Kidney tubule cell (primary cell): ENCODE measurements around the gene PURB.
"Not testable (repeated sequence)": the region's sequence is repeated elsewhere in the genome, so short reads cannot be mapped to it uniquely, and the experiment has no call there.

Experiments
- DNase-seq: peaks from one replicate; pipeline ENCODE4 v3.0.0-alpha.2; 2018; ENCODE audit warnings: low spot score

The PURB gene

GRCh38 chr7:44891372-44891771 is 6.0 kb upstream of the PURB start:
- no peak for DNase-seq

DNA sequence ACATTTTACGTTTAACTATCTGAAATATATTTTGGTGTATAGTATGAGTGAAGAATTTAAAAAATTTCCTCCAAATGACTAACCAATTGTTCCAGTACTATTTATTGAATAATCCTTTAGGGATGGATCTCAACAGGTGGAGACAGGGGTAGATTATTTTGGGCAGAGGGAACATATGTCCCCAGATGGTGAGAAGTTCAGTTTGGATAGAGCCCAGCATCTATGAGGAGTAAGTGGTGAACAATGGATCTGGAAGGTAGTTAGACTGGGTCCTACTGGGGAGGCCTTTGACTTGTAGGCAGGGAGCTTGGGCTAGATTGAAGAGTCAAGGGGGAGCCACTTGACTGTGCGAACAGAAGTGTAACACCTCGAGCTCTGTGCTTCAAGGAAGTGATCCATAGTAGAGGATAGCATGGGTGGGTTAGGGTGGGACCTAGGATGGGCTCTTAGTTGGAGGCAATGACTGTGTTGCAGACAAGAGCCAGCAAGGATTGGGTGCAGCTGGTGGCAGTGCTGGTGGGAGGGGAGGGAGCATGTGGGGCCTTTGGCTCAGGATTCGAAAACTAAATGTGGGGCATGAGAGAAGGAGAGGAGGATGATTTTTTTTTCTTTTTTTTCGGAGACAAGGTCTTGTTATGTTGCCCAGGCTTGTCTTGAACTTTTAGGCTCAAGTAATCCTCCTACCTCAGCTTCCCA is 3.9 kb upstream of the PURB start:
- DNase-seq = no peak

- DNase-seq = no peak
Measured at GRCh38 chr7:44887293-44887692, 2.0 kb upstream of the PURB start.

GRCh38 chr7:44884621-44885393 is 523 bp downstream of the PURB start:
- peak; percentile 51 for DNase-seq

DNA sequence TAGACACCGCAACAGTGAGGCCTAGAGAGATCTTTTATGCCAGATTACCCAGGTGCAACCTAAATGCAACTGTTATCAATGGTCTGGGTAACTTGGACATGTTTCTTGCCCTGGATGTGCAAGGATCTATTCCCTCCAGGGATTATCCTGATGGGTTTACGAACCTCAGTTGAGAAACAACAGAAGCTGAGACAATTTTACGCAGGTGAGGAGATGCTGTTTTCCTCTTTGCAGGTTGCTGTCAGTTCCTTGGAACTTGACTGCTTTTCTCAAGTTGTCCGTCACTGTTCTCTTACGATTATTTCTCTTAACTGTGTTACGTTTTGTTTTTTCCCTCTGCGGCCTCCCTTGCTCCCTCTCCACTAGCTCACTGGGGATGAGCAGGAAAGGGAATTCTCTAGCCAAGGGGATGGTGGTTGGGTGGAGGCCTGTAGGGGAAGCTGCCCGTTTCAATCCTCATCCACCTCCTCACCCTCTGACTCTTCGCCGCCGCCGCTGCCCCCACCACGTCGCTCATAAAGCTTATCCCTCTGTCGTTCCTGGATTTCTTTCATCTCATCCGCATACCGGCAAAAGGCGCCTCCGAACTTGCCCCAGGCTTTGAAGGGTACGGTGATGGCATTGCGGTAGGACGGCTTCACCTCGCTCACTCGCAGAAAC is 1.2 kb downstream of the PURB start:
- no peak for DNase-seq

DNA sequence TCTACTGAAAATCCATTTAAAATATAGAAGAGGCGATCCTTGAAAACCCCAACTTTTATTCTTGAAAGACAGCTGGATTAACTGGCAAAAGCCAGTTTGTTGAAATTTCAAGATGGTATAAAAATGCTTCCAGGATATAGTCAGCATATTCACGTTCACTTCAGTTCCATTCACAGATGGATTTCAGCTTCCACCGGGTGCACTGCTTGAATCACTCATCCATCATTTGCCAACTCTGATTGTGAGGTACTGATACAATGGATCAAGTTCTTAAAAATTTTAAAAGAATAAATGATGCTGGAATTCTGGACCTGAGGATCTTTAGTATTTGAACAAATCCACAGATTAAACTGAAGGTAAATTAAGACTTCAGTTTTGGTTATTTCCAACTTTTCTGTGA is 2.4 kb downstream of the PURB start:
- DNase-seq = no peak

GRCh38 chr7:44881610-44882009 is 3.7 kb downstream of the PURB start:
- DNase-seq = peak; percentile 24

DNA sequence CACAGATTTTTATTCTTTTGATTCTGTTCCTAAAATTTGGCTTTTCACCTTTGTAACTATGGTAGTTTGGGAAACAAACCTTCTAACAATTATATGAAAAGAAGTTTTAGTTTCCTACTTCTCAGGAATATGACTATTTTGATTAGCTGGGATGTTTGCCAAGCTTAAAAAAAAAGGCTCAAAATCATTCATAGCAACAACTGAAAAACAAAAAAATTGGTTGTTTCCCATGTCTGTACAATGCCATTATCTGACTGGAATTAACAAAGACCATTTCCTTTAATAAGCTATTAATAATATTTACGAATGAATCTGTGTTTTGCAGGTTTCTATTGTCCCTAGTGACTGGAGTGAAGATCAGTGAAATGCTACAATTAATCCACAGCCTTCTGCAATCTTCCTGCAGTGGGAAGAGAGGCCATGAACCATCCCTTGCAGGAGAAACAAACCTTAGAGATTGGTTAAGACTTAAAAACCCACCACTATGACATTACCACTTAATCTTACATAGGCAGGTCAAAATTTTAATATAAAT is 4.2 kb downstream of the PURB start:
- DNase-seq = no peak

- no peak for DNase-seq
Measured at GRCh38 chr7:44880317-44881018, 4.9 kb downstream of the PURB start.

- no peak for DNase-seq
Measured at GRCh38 chr7:44876393-44876792, 8.9 kb downstream of the PURB start.

DNA sequence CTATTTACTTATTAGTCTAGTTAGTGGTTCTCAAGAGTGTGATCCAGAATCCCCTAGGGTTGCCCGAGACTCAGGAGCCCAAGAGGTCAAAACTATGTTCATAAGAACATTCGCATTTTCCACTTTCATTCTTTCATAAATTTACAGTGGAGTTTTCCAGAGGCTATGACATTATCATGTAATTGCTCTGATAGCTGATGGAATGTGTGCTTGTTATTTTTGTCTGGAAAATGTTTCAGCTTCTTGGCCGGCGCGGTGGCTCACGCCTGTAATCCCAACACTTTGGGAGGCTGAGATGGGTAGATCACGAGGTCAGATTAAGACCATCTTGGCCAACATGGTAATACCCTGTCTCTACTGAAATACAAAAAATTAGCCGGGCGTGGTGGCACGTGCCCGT is 10.1 kb downstream of the PURB start:
- no peak for DNase-seq

- DNase-seq = no peak
Measured at GRCh38 chr7:44872787-44873186, 12.5 kb downstream of the PURB start.

- not testable (repeated sequence) for DNase-seq
Measured at GRCh38 chr7:44871918-44872317, 13.4 kb downstream of the PURB start.

DNA sequence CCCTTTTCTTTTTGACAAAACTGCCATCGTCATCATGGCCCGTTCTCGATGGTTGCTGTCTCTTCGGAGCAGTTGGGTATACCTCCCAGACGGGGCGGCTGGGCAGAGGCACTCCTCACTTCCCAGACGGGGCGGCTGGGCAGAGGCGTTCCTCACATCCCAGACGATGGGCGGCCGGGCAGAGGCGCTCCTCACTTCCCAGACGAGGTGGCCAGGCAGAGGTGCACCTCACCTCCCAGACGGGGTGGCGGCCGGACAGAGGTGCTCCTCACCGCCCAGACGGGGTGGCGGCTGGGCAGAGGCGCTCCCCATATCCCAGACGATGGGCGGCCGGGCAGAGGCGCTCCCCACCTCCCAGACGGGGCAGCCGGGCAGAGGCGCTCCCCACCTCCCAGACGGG is 14.6 kb downstream of the PURB start:
- DNase-seq = not testable (repeated sequence)

GRCh38 chr7:44870336-44870735 is 15.0 kb downstream of the PURB start:
- not testable (repeated sequence) for DNase-seq

DNA sequence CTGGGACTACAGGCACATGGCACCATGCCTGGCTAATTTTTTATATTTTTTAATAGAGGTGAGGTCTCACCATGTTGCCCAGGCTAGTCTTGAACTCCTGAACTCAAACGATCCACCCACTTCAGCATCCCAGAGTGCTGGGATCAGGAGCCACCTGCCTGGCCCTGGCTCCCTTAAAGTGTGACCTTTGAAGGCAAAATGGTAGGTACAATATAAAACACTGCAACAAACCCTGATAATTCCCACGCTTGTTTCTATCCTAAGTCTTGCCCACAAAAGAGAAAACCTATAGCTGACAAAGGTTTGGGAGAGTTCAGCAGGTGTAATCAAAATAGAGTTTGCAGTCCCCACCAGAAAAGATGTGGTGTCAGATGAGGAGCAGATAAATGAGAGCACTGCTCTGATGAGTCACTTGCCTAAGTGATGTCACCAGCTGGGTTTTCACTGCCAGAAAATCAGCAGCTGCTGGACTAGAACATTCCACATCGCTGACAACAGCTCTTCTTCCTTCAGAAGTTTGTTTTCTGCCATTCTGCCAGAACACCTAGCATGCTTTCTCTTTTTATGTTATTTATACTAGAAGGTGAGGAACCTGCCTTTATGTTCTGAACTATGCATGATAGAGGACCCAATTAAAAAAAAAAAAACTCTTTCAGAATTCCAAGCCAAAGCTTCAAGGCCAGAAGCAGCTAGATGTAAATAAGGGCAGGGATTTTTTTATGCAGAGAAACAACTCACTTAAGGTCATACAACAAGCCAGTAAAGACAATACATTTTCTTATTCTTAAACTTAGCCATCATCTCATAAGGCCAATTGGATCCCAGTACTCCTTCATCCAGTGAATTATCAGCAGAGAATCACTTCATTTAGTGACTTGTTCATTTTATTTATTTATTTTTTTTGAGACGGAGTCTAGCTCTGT is 18.0 kb downstream of the PURB start:
- peak; percentile 85 for DNase-seq

DNA sequence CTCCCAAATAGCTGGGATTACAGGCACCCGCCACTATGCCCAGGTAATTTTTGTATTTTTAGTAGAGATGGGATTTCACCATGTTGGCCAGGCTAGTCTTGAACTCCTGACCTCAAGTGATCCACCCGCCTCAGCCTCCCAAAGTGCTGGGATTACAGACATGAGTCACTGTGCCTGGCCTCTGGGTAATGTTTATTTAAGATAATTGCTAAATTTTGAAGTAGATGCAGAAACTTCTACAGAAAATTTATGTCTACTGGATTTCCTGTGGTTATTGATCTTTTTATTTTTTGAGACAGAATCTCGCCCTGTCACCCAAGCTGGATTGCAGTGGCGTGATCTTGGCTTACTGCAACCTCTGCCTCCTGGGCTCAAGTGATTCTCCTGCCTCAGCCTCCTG is 23.4 kb downstream of the PURB start:
- not testable (repeated sequence) for DNase-seq

GRCh38 chr7:44858161-44858560 is 27.2 kb downstream of the PURB start:
- no peak for DNase-seq

GRCh38 chr7:44854644-44855364 is 30.5 kb downstream of the PURB start:
- no peak for DNase-seq

- peak; percentile 71 for DNase-seq
Measured at GRCh38 chr7:44853391-44853790, 31.9 kb downstream of the PURB start.
